ENCODE measurements around the gene IVNS1ABP.

IVNS1ABP gene

DNA sequence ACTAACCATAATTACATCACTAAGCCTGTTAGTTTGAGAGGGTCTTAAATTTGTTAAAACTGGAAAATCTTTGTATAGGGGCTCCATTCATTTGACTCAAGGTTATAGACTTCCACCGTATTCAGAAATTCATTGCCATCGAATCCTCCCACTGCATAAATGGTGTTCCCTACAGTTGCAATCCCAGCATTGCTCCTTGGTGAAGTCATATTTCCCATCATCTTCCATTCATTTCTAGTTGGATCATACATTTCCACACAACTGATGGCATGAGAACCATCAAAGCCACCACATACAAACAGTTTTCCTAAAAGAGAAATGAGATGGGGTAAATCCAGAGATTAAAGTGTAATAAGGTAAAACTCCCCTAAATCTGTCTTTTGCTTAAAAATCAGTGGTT lies 19.1 kb downstream of the IVNS1ABP start:
- no peak for DNase-seq (ENCODE audit: low read depth)
- no peak overlapping the region for H3K4me3 ChIP-seq (ENCODE audit: control insufficient read depth, low read depth, low read length)
- TF ChIP-seq, protein P1, sequence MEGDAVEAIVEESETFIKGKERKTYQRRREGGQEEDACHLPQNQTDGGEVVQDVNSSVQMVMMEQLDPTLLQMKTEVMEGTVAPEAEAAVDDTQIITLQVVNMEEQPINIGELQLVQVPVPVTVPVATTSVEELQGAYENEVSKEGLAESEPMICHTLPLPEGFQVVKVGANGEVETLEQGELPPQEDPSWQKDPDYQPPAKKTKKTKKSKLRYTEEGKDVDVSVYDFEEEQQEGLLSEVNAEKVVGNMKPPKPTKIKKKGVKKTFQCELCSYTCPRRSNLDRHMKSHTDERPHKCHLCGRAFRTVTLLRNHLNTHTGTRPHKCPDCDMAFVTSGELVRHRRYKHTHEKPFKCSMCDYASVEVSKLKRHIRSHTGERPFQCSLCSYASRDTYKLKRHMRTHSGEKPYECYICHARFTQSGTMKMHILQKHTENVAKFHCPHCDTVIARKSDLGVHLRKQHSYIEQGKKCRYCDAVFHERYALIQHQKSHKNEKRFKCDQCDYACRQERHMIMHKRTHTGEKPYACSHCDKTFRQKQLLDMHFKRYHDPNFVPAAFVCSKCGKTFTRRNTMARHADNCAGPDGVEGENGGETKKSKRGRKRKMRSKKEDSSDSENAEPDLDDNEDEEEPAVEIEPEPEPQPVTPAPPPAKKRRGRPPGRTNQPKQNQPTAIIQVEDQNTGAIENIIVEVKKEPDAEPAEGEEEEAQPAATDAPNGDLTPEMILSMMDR (IDR thresholded peaks at IDR 0.05; ENCODE audit: control insufficient read depth, insufficient read depth, low read depth, low read length, missing control alignments) = no peak

DNA sequence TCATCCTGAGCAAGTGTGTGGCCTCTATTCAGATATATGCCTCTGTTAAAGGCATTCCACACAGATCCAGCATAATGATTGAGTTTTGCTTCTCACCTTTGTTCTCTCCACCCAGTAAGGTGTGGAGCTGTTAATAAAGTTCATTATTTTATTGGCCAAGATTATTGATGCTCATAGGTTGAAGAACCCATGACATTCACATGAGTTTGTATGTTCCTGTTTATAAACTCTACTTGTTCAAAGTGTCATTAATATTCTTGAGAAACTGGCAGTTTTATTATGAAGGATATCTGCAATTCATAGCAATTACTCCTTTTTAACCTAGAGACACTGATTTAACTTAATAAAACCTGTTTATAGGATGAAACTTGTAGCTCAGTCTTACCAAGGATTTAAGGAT lies 22.0 kb downstream of the IVNS1ABP start:
- no peak for DNase-seq (ENCODE audit: low read depth)
- TF ChIP-seq, protein P1 (IDR thresholded peaks at IDR 0.05; ENCODE audit: control insufficient read depth, insufficient read depth, low read depth, low read length, missing control alignments) = no peak
- no peak overlapping the region for H3K4me3 ChIP-seq (ENCODE audit: control insufficient read depth, low read depth, low read length)

DNA sequence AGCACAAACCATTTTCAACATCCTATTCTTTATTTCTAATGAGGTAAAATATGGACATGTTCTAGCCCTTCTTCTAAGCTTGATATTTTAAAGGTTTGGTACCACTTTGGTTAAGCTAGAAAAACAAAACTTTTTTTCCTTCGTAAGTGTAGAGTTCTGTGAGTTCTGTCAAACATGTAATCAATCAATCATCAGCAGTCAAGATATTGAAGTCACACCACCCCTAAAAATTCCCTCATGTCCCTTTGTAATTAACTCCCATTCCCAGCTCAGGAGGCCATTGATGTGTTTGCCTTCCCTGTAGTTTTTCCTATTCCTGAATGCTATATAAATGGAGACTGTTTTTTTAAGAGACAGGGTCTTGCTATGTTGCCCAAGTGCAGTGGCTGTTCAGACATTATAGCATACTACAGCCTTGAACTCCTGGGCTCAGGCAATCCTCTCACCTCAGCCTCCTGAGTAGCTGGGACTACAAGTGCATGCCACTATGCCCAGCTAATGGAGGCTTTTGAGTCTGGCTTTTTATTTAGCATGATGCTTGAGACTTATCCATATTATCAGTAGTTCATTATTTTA lies 23.0 kb downstream of the IVNS1ABP start:
- DNase-seq (ENCODE audit: low read depth) = no peak
- TF ChIP-seq, protein P1 (IDR thresholded peaks at IDR 0.05; ENCODE audit: control insufficient read depth, insufficient read depth, low read depth, low read length, missing control alignments) = no peak
- no peak overlapping the region for H3K4me3 ChIP-seq (ENCODE audit: control insufficient read depth, low read depth, low read length)

- TF ChIP-seq, protein P1 (IDR thresholded peaks at IDR 0.05; ENCODE audit: control insufficient read depth, insufficient read depth, low read depth, low read length, missing control alignments) = no peak
- DNase-seq (ENCODE audit: low read depth) = no peak
- no peak overlapping the region for H3K4me3 ChIP-seq (ENCODE audit: control insufficient read depth, low read depth, low read length)
These were observed 24.8 kb downstream of the IVNS1ABP start for GRCh38 chr1:185292237-185292636.

DNA sequence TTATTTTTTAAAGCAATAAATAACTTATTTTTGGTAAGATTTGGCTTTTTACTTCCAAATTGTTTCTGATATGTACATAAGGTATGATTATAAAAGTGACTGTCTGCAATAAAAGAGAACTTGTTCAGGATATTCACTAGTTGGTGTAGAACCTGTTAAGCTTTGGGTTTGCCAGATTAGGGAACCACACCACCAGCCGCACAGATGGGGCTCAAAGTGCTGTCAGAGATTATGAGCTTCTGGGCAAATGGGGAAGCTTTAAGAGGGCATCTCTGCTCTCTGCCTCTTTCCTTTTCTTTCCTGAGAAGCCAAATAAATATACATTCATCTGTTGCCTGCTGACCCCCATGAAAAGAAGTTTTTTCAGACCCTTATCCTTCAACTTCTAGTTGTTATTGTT lies 25.4 kb downstream of the IVNS1ABP start:
- no peak for DNase-seq (ENCODE audit: low read depth)
- no peak overlapping the region for H3K4me3 ChIP-seq (ENCODE audit: control insufficient read depth, low read depth, low read length)
- TF ChIP-seq, protein P1 (IDR thresholded peaks at IDR 0.05; ENCODE audit: control insufficient read depth, insufficient read depth, low read depth, low read length, missing control alignments) = no peak

GRCh38 chr1:185291159-185291558 lies 25.9 kb downstream of the IVNS1ABP start:
- TF ChIP-seq, protein P1 (IDR thresholded peaks at IDR 0.05; ENCODE audit: control insufficient read depth, insufficient read depth, low read depth, low read length, missing control alignments) = no peak
- no peak overlapping the region for H3K4me3 ChIP-seq (ENCODE audit: control insufficient read depth, low read depth, low read length)
- no peak for DNase-seq (ENCODE audit: low read depth)

- DNase-seq (ENCODE audit: low read depth) = no peak
- TF ChIP-seq, protein P1 (IDR thresholded peaks at IDR 0.05; ENCODE audit: control insufficient read depth, insufficient read depth, low read depth, low read length, missing control alignments) = no peak
These were observed 27.2 kb downstream of the IVNS1ABP start for GRCh38 chr1:185289880-185290279.

More at GRCh38 chr1:185289880-185290279, 27.2 kb downstream of the IVNS1ABP start:
- no peak overlapping the region for H3K4me3 ChIP-seq (ENCODE audit: control insufficient read depth, low read depth, low read length)

Measured in AG09309 (cell line).